ENCODE data around the gene EPG5.

- TF ChIP-seq CTCF (IDR thresholded peaks at IDR 0.05; ENCODE audit: insufficient read depth, low read length, poor library complexity, severe bottlenecking) (no peak), EZH2phosphoT487 (conservative IDR thresholded peaks at IDR 0.05; ENCODE audit: low read length) (no peak)
Observed at GRCh38 chr18:45843019-45843418, 124.1 kb downstream of the EPG5 start.
